T1000 (cell line): ENCODE measurements around the gene PECR.

Source experiments
- DNase-seq: peaks from one replicate; lab custom pipeline; 2025; ENCODE audit warnings: mixed read lengths; lab: John Stamatoyannopoulos, UW

The PECR gene

DNA sequence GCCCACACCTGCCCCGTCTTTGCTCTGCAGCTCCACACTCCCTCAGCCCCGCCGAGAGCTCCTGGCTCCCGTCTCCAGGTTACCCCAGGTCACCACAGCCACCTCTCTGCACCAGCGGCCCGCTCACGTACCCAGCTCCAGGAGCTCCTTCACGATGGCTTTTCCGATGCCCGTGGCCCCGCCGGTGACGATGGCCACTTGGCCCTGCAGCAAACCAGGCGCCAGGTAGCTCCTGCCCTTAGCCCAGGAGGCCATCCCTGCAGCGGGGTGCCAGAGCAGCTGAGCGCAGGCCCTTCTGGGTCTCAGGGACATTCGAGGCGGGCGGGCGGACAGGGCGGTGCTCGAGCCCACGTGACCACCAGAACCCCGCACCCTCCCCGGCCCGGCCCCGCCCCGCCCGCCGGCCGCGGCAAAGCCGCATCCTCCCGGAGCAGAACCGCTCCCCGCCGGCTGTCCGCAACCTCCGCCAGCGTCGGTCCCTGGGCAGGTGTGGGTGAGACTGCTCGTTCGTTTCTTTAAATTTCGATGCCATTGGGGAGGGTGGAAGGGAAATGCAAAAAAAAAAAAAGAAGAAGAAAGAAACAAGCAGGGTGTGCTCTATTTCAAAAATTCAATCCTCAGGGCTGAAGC is at the start of gene PECR, which contains the start of gene TMEM169:
PECR (minus strand) TSS at position 323 of the 630 bp plus-strand sequence; CDS start at position 255, 68 bp downstream.
TMEM169 (plus strand) TSS at position 433 of the 630 bp plus-strand sequence. CDS start 14,045 bp downstream, outside the sequence.
- DNase-seq: peak; percentile 32

DNA sequence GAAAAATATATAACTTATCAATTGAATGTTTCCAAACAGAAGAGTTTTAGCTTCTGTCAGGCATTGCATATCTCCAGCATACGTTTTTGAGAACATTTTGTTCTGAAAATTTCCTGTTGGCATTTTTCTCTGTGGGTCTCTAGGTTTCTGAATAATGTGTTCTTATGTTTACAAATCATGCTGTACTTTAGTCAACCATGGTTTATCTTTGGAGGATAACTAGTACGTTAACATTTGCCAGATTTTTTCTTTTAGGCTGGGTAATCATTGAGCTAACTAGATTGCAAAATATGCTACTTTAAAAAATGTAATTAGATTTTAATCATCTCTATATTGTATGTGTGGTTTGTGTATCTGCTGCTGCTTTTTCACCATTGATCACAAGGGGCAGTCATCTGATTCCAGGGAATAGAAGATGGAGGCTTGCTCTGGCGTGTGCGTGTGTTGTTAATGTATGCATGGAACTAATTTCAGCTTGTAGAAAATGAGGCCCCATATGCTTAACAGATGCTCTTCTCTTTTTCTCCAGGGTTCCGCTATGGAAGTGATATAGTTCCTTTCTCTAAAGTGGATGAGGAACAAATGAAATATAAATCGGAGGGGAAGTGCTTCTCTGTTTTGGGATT is 48.9 kb upstream of the PECR start:
- DNase-seq: no peak

DNA sequence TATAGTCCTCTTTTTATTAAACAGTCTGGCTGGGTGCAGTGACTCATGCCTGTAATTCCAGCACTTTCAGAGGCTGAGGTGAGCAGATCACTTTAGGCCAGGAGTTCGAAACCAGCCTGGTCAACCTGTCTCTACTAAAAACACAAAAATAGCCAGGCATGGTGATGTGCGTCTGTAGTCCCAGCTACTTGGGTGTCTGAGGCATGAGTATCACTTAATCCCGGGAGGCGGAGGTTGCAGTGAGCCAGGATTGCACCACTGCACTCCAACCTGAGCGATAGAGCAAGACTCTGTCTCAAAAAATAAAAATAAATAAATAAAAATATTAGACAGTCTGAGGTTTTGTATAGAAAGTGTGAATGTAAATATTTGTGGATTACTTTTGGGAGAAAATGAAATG is 45.3 kb upstream of the PECR start:
- DNase-seq: no peak

DNA sequence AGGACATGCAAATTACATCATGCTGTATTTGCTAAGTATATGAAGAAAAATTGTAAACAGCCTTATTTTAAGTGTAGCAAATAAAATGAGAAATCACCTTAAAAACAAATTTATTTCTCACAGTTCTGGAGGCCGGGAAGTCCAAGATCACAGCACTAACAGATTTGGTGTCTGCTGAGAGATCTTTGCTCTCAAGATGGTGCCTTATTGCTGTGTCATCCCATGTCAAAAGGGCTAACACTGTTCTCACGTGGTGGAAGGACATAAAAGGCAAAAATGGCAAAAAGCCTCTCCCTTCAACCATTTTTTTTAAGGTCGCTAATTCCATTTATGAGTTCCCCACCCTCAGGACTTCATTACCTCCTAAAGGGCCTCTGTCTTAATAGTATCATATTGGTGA is 39.6 kb upstream of the PECR start:
- DNase-seq: no peak

DNA sequence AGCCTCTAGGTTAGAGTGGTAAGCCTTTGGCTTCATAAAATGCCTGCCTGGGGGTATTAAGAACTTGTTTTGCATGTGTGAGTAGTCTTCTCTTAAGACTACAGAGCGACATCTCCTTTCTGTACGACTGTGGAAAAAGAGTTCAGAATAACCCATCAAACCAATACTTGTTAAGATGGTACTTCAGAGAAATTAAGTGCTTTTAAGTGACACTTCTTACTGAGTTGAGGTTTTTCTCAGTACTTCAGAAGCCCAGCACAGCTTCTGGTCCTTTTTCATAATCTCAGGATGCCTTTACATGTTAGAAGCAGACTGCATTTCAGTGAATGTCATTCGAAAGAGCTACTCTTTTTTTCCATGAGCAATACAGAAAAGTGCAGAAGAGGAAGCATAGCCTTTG is 38.4 kb upstream of the PECR start:
- no peak for DNase-seq

DNA sequence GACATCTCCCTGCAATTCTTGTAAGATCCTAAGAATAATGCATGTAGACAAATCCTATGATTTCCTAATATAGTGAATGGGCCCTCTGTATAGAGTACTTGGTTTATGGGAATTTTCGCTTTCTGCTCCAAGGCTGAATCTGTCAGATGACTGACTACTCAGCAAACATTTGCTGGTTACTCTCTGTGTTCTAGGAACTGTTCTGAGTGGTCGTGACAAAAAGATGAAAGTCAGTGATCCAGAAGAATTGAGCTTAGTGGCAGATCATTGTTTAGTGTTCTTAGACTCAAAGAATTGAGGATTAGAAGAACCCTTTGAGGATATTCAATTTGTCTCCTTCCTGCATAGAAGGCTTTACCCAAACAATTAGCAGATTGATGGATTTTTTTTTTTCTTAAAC is 37.5 kb upstream of the PECR start:
- DNase-seq: no peak

DNA sequence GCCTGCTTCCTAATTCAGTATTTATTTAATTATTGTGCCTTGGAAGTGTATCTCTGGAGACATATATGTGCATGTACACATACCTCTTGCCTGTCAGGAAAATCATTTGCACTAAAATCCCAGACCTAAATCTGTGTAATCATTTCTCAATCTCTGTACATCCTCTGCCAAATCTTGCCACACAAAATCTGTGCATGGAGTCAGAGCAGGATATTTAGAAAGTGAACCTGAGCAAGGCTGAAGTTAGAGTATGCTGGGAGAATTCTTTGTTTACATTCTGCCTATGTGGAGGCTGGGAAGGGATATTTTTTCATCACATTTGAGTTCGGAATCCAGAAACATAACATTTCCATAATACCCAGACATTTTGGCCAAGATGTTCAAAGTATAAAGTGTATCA is 36.9 kb upstream of the PECR start:
- no peak for DNase-seq

DNA sequence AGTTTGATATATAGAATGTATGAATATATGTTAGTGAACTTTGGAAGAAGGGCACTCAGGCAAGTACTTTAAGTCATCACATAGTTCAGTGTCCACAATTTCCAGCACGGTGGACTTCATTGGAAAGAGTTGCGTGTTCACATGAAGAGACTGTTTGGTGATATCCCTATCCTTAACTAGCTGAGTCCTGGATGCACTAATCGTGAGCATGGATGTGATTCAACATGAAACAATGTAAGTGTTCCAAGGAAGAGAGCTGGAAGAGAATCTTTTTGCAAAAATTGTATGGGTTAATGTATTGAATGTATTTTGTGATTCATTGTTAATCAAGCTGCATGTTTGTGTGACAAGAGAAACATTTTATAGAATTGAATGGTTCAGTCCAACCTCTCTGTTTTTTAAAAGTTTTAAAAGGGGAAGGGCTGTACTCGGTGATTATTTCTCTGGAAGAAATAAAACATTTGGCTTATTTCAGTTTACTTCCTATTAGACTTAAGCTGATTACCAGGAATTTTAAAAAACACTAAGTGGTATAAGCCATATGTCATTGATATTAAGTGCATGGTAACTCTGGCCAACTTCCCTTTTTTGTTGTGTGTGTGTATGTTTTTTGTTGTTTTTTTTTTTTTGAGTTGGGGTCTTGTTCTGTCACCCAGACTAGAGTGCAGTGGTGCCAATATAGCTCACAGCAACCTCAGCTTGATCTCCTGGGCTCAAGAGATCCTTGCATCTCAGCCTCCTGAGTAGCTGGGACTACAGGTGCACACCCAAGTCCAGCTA is 36.1 kb upstream of the PECR start:
- no peak for DNase-seq

DNA sequence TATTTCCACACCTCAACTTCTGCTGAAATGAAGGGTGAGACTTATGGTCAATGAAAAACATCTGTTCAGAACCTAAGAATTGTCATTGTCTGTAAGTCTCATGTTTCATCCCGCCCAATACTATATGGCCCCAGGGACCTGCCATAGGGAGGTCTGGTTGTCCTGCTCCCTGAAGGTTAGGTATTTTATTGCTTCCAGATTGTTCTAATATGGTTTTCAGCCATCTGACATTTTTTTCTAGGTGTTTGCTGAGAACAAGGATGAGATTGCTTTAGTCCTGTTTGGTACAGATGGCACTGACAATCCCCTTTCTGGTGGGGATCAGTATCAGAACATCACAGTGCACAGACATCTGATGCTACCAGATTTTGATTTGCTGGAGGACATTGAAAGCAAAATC is 34.8 kb upstream of the PECR start:
- DNase-seq: no peak

DNA sequence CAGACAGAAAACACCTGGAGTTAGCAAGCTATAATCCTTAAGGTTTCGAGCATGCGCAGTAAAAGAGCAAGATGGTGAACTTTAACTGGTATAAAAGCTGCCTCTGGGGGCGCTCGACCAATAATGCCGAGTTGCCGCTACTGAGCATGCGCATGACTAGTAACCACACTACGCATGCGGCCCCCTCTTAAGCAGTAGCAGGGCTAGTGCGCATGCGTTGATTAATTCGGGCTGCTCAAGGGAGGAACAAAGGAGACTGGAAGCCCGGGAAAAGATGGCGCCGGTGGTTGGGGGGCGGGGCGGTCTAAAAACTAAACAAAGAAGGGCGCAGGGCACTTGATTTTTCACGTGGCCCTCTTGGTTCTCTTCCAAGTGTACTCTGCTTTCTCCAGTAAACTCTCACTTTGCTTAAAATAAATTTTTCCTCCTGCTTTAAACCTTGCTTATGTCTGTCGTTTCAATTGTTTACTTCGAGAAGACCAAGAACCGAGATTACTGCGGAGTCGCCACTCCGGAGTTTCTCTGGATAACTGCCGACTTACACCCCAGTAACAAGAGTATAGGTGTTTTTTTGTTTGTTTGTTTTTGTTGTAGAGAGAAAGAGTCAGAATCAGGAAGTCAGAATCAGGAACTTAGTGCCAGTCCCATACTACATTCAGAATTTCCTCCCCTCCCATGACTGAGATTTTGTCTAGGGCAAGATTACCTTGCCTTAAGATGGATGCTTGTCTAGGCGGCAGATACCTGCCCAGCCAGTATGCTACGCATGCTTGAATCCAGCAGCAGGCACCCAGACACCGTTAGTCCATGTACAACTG is 33.3 kb upstream of the PECR start:
- DNase-seq: peak; percentile 93

DNA sequence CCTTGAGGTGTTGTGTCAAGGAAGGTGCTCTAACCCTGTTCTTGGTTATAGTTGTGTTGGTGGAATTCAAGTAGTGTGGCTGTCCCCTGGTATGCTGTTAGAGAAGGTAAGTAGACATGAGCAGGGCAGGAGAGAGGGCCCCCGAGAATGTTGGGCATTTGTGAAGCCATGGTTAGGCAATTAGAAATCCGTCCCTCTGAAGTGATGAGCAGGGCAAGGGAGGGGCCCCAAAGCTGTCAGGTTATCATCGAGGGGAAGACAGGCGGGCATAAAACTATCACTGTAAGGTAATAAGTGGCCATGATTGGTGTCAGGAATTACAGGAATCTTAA is 32.7 kb upstream of the PECR start:
- no peak for DNase-seq

DNA sequence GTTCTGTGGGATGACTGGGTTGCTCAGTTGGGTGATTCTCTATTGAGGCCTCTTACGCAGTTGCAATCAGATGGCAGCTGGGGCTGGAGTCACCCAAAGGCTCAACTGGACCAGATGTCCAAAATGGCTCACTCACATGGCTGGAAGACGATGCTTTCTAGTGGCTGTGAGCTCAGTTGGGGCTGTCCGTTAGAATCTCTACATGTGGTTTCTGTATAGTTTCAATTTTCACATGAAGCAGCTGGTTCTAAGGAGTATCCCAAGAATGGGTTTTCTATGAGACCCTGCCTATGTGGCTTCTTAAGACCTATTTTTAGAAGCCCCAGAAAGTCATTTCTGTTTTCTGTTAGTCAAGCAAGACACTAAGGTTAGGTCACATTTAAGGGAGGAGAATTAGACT is 32.0 kb upstream of the PECR start:
- no peak for DNase-seq

DNA sequence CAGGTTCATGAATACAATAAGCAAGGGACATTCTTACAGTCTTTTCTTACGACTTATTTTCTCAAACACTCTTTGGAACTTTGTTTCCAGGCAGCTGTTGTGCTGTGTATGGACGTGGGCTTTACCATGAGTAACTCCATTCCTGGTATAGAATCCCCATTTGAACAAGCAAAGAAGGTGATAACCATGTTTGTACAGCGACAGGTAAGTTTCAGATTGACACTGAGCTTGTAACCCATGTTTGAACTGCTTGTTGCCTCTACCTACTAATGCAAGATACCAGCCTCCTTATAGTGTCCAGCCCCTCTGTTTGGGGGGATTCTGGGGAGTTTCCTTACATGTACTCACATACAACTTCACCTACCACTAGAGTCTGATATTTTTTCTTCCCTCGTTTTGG is 31.3 kb upstream of the PECR start:
- no peak for DNase-seq

DNA sequence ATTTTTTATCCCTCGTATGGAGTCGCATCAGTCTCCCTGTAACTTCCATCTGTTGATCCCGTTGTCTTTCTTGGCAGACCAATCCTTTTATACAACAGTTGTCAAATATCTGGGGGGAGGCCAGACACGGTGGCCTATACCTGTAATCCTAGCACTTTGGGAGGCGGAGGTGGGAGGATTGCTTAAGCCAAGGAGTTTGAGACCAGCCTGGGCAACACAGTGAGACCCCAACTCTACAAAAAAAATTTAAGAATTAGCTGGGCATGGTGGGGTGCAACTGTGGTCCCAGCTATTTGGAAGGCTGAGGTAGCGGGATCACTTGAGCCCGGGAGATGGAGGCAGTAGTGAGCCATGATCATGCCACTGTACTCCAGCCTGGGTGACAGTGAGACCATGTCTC is 29.5 kb upstream of the PECR start:
- no peak for DNase-seq

DNA sequence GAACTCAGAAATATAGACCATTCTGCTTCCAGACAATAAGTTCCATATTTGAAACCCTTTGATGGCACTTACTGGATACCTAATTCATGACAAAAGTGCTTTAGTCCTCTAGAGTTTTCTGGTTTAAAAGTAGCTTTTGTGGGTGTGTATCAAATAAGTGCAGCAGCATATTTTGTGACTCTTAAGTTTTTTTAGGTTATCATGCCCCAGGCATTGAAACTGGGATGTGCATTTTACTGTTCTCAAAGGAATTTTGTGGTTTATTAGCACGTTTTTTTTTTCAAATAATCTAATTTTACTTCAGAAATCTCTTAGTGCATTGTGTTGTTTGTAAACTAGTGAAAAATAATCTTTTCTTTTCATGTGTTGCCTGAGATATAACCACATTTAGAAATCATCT is 29.0 kb upstream of the PECR start:
- DNase-seq: no peak

DNA sequence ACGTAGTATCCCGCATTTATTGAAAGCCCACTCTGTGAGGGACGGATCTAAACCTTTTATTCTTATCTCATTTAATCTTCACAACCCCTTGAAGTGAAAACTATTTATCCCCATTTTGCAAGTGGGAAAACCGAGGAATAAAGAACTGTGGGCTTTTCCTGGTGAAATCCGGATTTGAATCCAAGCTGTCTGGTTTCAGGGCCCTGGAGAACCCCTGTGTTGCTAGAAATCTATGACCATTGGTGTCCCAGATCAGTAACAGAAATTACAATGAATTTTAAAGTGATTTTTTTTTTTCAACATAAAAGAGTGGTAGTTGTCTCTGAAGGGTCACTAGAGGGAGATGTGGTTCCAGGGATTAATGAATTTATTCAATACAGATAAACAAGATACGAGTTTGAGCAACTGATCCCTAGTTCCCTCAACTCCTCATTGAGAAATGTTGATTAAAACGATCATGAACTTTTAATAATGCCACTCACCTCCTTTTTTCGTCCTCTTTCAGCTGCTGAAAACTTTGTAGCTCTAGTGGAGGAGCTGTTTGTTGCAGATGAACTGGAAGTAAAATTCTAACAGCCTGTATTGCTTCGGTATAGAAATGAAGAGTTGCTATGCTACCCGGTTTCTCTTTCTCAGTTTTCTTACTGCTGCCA is 28.5 kb upstream of the PECR start:
- DNase-seq: no peak

DNA sequence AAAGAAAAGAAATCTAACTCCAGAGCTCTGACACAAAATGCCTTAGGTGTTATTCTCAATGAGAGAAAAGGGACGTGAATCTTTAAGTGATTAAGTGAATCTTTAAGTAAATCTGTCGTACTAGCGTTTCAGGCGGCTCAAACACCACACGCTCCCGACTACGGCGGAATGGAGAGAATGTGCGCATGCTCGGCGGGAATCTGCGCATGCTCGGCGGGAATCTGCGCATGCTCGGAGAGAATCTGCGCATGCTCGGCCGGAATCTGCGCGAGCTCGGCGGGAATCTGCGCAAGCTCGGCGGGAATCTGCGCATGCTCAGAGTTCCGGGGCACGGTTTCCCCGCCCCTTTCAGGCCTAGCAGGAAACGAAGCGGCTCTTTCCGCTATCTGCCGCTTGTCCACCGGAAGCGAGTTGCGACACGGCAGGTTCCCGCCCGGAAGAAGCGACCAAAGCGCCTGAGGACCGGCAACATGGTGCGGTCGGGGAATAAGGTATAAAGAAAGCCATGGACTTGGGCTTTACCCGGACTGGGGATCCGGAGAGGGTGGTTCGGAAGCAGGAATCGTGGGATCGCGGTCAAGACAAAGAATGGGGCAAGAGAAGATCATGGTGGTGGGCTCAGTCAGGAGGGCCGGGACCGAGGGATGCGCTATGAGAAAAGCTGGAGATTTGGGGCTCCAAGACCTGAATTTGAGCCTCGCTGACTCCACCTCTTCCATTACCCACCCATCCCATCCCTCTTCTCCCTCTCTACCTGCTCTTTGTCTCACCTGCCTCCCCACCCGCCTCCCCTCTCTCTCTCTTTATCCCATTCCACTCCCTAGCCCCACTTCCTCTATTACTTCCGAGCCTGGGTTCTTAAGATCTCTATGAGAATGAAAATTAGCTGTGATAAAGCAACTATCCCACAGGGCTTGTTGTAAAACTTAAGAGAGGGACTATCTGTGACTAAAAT is 27.6 kb upstream of the PECR start, which contains the start of gene XRCC5:
XRCC5 (plus strand) TSS at position 382 of the 955 bp plus-strand sequence; CDS start at position 471, 89 bp downstream.
- peak; percentile 95 for DNase-seq

DNA sequence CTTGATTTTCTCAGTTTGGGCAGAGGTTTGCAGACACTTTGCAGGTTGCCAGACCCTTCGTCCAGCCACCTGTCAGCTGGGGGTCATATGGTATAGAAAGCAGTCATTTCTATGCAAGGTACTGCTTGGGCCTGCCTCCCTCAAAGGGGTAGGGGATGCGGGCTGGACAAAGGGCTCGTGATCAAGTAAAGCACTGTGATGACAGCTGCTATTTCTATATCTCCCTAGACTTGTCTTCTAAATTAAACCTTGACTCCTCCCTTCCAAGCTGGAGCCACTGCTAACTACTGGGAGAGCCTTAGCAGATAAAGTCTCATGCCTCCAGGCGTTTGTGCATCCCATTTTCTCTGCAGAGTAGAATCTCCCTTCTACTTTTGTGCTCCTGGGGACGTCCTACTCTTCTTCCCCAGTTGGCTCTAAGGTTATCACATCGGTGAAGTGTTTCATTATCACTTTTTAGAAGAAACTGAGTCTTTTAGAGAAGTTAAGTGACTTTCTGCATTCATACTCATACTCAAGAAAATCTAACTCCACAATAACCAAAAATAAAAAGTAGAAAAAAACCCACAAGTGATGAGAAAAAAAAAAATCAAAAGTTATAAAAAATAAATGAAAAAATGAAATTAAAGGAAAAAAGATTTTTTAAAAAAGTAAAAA is 26.8 kb upstream of the PECR start:
- DNase-seq: no peak

DNA sequence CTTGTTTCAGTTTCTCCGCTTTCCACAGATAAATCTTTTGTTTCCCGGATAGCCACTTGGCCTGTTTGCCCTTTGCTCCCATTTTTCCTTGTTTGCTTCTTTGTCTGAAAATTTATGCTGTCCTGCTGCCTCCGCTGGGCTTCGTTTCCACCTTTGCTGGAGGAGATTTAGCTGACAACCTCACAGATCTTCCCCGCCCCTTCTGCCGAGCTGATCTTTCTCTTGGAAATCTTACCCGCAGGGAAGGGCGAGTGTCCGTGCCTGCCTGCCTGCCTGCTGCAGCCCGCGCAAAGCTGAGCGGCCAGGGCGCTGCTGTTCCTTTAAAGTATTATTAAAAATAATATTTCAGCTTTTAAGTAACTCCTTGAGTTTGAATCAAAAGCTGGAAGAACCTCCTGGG is 26.2 kb upstream of the PECR start:
- no peak for DNase-seq

DNA sequence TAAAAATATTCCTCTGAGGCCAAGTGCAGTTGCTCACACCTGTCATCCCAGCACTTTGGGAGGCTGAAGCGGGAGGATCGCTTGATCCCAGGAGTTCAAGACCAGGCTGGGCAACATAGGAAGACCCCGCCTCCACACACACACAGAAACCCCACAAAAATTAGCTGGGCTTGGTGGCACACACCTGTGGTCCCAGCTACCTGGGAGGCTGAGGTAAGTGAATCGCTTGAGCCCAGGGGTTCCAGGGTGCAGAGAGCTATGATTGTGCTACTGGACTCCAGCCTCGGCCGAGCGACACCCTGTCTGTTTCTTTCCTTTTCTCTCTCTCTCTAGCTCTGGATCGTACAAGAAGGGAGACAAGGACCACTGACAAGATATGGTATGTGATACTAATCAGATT is 25.7 kb upstream of the PECR start:
- DNase-seq: no peak
